GM19043 (cell line): ENCODE measurements around the gene NLRC5.
"Not testable (repeated sequence)": the region's sequence is repeated elsewhere in the genome, so short reads cannot be mapped to it uniquely, and the experiment has no call there.

Experiments
- ATAC-seq: cut with Tn5 transposase; IDR thresholded peaks from one replicate; pipeline ENCODE4 v1.9.1; 2021; ENCODE audit warnings: low read depth; ENCODE audit not compliant: unreplicated experiment

NLRC5 gene

GRCh38 chr16:57093666-57094564 lies 104.6 kb downstream of the NLRC5 start:
- ATAC-seq = no peak

GRCh38 chr16:57094911-57095310 lies 105.6 kb downstream of the NLRC5 start:
- no peak for ATAC-seq

GRCh38 chr16:57096192-57096591 lies 106.8 kb downstream of the NLRC5 start:
- ATAC-seq = no peak

- ATAC-seq = no peak
Measured at GRCh38 chr16:57096793-57097192, 107.4 kb downstream of the NLRC5 start.

- ATAC-seq = no peak
Measured at GRCh38 chr16:57098188-57098841, 109.0 kb downstream of the NLRC5 start.

- ATAC-seq = not testable (repeated sequence)
Measured at GRCh38 chr16:57099965-57100364, 110.6 kb downstream of the NLRC5 start.

- ATAC-seq = no peak
Measured at GRCh38 chr16:57100445-57100844, 111.1 kb downstream of the NLRC5 start.

GRCh38 chr16:57102888-57103851 lies 113.8 kb downstream of the NLRC5 start:
- ATAC-seq = no peak

GRCh38 chr16:57104706-57105105 lies 115.3 kb downstream of the NLRC5 start:
- no peak for ATAC-seq

- ATAC-seq = no peak
Measured at GRCh38 chr16:57105184-57105583, 115.8 kb downstream of the NLRC5 start.

- no peak for ATAC-seq
Measured at GRCh38 chr16:57106767-57107166, 117.4 kb downstream of the NLRC5 start.

GRCh38 chr16:57107321-57107922 lies 118.1 kb downstream of the NLRC5 start:
- no peak for ATAC-seq

GRCh38 chr16:57108432-57108831 lies 119.1 kb downstream of the NLRC5 start:
- no peak for ATAC-seq

- not testable (repeated sequence) for ATAC-seq
Measured at GRCh38 chr16:57109259-57110105, 120.1 kb downstream of the NLRC5 start.

- ATAC-seq = no peak
Measured at GRCh38 chr16:57110937-57111336, 121.6 kb downstream of the NLRC5 start.

GRCh38 chr16:57111420-57111819 lies 122.1 kb downstream of the NLRC5 start:
- no peak for ATAC-seq

GRCh38 chr16:57112403-57113041 lies 123.2 kb downstream of the NLRC5 start:
- no peak for ATAC-seq

- no peak for ATAC-seq
Measured at GRCh38 chr16:57113042-57113453, 123.7 kb downstream of the NLRC5 start.

GRCh38 chr16:57113664-57114063 lies 124.3 kb downstream of the NLRC5 start:
- ATAC-seq = no peak
